ENCODE results near the gene CROCC2.

Gene CROCC2

GRCh38 chr2:240962300-240963064 is 56.3 kb downstream of the CROCC2 start:
- no peaks in the 10 kb centered on the region for H3K36me3 ChIP-seq (ENCODE audit: insufficient read depth, low read length)
- H3K4me3 ChIP-seq (ENCODE audit: low read depth, low read length, poor library complexity, severe bottlenecking), result no peak overlapping the region
- H3K27ac ChIP-seq (ENCODE audit: low read depth, low read length, poor library complexity, severe bottlenecking), result no peak overlapping the region
- no peaks in the 10 kb centered on the region for H3F3A ChIP-seq (ENCODE audit: insufficient read depth, low read length)
- no peaks in the 10 kb centered on the region for H4K20me1 ChIP-seq (ENCODE audit: insufficient read depth, low read length)
- TF ChIP-seq EZH2 (IDR thresholded peaks at IDR 0.05; ENCODE audit: borderline replicate concordance, low read length), result no peak
- TF ChIP-seq, protein P1, sequence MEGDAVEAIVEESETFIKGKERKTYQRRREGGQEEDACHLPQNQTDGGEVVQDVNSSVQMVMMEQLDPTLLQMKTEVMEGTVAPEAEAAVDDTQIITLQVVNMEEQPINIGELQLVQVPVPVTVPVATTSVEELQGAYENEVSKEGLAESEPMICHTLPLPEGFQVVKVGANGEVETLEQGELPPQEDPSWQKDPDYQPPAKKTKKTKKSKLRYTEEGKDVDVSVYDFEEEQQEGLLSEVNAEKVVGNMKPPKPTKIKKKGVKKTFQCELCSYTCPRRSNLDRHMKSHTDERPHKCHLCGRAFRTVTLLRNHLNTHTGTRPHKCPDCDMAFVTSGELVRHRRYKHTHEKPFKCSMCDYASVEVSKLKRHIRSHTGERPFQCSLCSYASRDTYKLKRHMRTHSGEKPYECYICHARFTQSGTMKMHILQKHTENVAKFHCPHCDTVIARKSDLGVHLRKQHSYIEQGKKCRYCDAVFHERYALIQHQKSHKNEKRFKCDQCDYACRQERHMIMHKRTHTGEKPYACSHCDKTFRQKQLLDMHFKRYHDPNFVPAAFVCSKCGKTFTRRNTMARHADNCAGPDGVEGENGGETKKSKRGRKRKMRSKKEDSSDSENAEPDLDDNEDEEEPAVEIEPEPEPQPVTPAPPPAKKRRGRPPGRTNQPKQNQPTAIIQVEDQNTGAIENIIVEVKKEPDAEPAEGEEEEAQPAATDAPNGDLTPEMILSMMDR (IDR thresholded peaks at IDR 0.05; ENCODE audit: low read length), result no peak
- H2AFZ ChIP-seq (ENCODE audit: low read length), result no peak overlapping the region
- no peaks in the 10 kb centered on the region for H3K9me3 ChIP-seq (ENCODE audit: low read length)
- no peaks in the 10 kb centered on the region for H3K4me1 ChIP-seq (ENCODE audit: insufficient read depth, low read length, severe bottlenecking)
- H3K27me3 ChIP-seq (ENCODE audit: insufficient read depth, low read length), result peaks cover 6% of the 10 kb centered on the region; the same call in 1 of the 2 replicates
- no peaks in the 10 kb centered on the region for H3K79me2 ChIP-seq (ENCODE audit: insufficient read depth, low read length)
- no peak overlapping the region for H3K4me2 ChIP-seq (ENCODE audit: low read length)
- H3K9ac ChIP-seq (ENCODE audit: low read length), result no peak overlapping the region
- H3K9me2 ChIP-seq (ENCODE audit: low read depth, low read length), result no peaks in the 10 kb centered on the region

- Histone ChIP-seq H2AFZ (ENCODE audit: low read length) (no peak overlapping the region), H3K36me3 (ENCODE audit: insufficient read depth, low read length) (no peaks in the 10 kb centered on the region), H4K20me1 (ENCODE audit: insufficient read depth, low read length) (no peaks in the 10 kb centered on the region), H3K9me3 (ENCODE audit: low read length) (no peaks in the 10 kb centered on the region), H3K4me3 (ENCODE audit: low read depth, low read length, poor library complexity, severe bottlenecking) (no peak overlapping the region), H3K9ac (ENCODE audit: low read length) (no peak overlapping the region), H3K27ac (ENCODE audit: low read depth, low read length, poor library complexity, severe bottlenecking) (no peak overlapping the region), H3K9me2 (ENCODE audit: low read depth, low read length) (no peaks in the 10 kb centered on the region), H3F3A (ENCODE audit: insufficient read depth, low read length) (no peaks in the 10 kb centered on the region), H3K79me2 (ENCODE audit: insufficient read depth, low read length) (no peaks in the 10 kb centered on the region), H3K27me3 (ENCODE audit: insufficient read depth, low read length) (peaks cover 5% of the 10 kb centered on the region; the same call in 1 of the 2 replicates), H3K4me1 (ENCODE audit: insufficient read depth, low read length, severe bottlenecking) (no peaks in the 10 kb centered on the region), H3K4me2 (ENCODE audit: low read length) (no peak overlapping the region)
- TF ChIP-seq, protein P1 (IDR thresholded peaks at IDR 0.05; ENCODE audit: low read length), result no peak
- no peak for TF ChIP-seq EZH2 (IDR thresholded peaks at IDR 0.05; ENCODE audit: borderline replicate concordance, low read length)
These were observed 57.1 kb downstream of the CROCC2 start for GRCh38 chr2:240963065-240963867.

DNA sequence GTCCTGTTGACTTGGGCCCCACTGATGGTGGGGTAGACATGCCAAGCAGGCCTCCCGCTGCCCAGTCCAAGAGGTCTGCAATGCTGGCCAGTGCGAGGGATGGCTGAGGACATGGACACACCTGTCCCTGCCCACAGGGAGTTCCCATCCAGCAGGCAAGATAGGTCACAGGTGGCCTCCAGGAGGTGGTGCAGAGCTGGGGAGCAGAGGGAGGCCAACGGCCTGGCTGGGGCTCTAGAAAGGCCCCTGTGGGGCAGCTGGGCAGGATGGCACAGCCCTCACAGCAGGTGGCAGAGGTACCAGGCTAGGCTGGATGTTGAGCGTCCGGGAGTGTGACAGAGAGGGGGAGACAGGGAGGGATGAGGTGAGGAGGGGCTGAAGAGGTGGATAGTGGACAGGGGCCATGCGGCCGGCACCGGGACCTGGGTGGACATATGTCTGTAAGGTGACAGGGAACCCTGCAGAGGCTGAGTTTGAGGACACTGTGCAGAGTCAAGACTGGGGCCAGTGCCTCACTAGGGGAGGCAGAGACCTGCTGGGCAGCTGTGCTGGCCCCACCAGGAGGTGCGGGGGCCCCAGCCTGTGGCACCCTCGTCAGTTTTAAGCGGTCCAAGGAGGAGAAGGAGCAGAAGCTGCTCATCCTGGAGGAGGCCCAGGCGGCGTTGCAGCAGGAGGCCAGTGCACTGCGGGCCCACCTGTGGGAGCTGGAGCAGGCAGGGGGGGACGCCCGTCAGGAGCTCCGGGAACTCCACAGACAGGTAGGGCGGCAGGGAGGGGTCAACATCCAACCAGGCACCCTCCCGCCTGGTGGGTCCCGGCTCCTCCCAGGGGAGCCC is 58.0 kb downstream of the CROCC2 start:
- H3K4me2 ChIP-seq (ENCODE audit: low read length), result no peak overlapping the region
- no peaks in the 10 kb centered on the region for H3K36me3 ChIP-seq (ENCODE audit: insufficient read depth, low read length)
- peaks cover 5% of the 10 kb centered on the region; the same call in 1 of the 2 replicates for H3K27me3 ChIP-seq (ENCODE audit: insufficient read depth, low read length)
- no peaks in the 10 kb centered on the region for H3K4me1 ChIP-seq (ENCODE audit: insufficient read depth, low read length, severe bottlenecking)
- no peak overlapping the region for H3K9ac ChIP-seq (ENCODE audit: low read length)
- no peak overlapping the region for H3K4me3 ChIP-seq (ENCODE audit: low read depth, low read length, poor library complexity, severe bottlenecking)
- no peak overlapping the region for H2AFZ ChIP-seq (ENCODE audit: low read length)
- H3F3A ChIP-seq (ENCODE audit: insufficient read depth, low read length), result no peaks in the 10 kb centered on the region
- TF ChIP-seq, protein P1 (IDR thresholded peaks at IDR 0.05; ENCODE audit: low read length), result no peak
- TF ChIP-seq EZH2 (IDR thresholded peaks at IDR 0.05; ENCODE audit: borderline replicate concordance, low read length), result no peak
- no peaks in the 10 kb centered on the region for H3K9me2 ChIP-seq (ENCODE audit: low read depth, low read length)
- no peaks in the 10 kb centered on the region for H4K20me1 ChIP-seq (ENCODE audit: insufficient read depth, low read length)
- H3K9me3 ChIP-seq (ENCODE audit: low read length), result no peaks in the 10 kb centered on the region
- no peaks in the 10 kb centered on the region for H3K79me2 ChIP-seq (ENCODE audit: insufficient read depth, low read length)
- no peak overlapping the region for H3K27ac ChIP-seq (ENCODE audit: low read depth, low read length, poor library complexity, severe bottlenecking)
